Activated T-cell treated with anti-CD3 and anti-CD28 coated beads, Interleukin-2, amount 50 U/mL, for 4 hours (primary cell): ENCODE measurements around the gene SMYD3. TPM values are rescaled to one million over a fixed set of nuclear protein-coding genes. Genes with fewer than 3 reads are reported as not detected.

Source experiments
- ATAC-seq, 2 donors: fragments of 200-7000 bp; cut with Tn5 transposase; one replicate each; pipeline ENCODE4 v1.10.0; 2021
- DNase-seq: peaks from one replicate; pipeline ENCODE4 v3.0.0-alpha.2; 2020
- H3K27me3 Mint-ChIP-seq: one replicate; pipeline ENCODE4 v1.8.0; 2021; ENCODE audit warnings: low read depth, mixed read lengths
- H3K36me3 Mint-ChIP-seq: one replicate; pipeline ENCODE4 v1.8.0; 2022; ENCODE audit warnings: mixed read lengths; ENCODE audit not compliant: insufficient read depth
- H3K4me1 Mint-ChIP-seq: one replicate; pipeline ENCODE4 v1.8.0; 2021; ENCODE audit warnings: low read depth, mixed read lengths
- H3K4me3 Mint-ChIP-seq: one replicate; pipeline ENCODE4 v1.8.0; 2021; ENCODE audit warnings: mild to moderate bottlenecking, moderate library complexity, mixed read lengths
- H3K9me3 Mint-ChIP-seq: one replicate; pipeline ENCODE4 v1.8.0; 2021; ENCODE audit warnings: mixed read lengths
- total RNA-seq, 3 donors: library from RNA; stranded (reverse); gene quantifications; one replicate each; pipeline ENCODE4 v1.2.1, GENCODE V29; 2021

SMYD3 gene
- total RNA-seq, 3 donors from 2014 or later: 10.7 to 13.0 (median 11.9) TPM

- no peak overlapping the region for H3K4me3 Mint-ChIP-seq
- no peak for ATAC-seq
Measured at GRCh38 chr1:246300626-246301549, 206.2 kb downstream of the SMYD3 start.

GRCh38 chr1:246297279-246298265 is 209.5 kb downstream of the SMYD3 start:
- H3K36me3 Mint-ChIP-seq: peaks cover 15% of the 10 kb centered on the region
- ATAC-seq: no peak

More at GRCh38 chr1:246300626-246301549, 206.2 kb downstream of the SMYD3 start:
- Mint-ChIP-seq H3K4me1 (no peaks in the 10 kb centered on the region), H3K9me3 (no peaks in the 10 kb centered on the region), H3K36me3 (peaks cover 16% of the 10 kb centered on the region), H3K27me3 (no peaks in the 10 kb centered on the region)
- DNase-seq: no peak

GRCh38 chr1:246295968-246296367 is 211.1 kb downstream of the SMYD3 start:
- Mint-ChIP-seq H3K27me3 (no peaks in the 10 kb centered on the region), H3K9me3 (no peaks in the 10 kb centered on the region), H3K4me3 (no peak overlapping the region), H3K4me1 (no peaks in the 10 kb centered on the region), H3K36me3 (peaks cover 15% of the 10 kb centered on the region)
- no peak for ATAC-seq
- DNase-seq: no peak

More at GRCh38 chr1:246297279-246298265, 209.5 kb downstream of the SMYD3 start:
- no peak for DNase-seq
- no peaks in the 10 kb centered on the region for H3K4me1 Mint-ChIP-seq
- H3K9me3 Mint-ChIP-seq: no peaks in the 10 kb centered on the region
- H3K27me3 Mint-ChIP-seq: no peaks in the 10 kb centered on the region
- H3K4me3 Mint-ChIP-seq: no peak overlapping the region

GRCh38 chr1:246295340-246295739 is 211.7 kb downstream of the SMYD3 start:
- DNase-seq (no peak), ATAC-seq (no peak)
- Mint-ChIP-seq H3K27me3 (no peaks in the 10 kb centered on the region), H3K4me1 (no peaks in the 10 kb centered on the region), H3K9me3 (no peaks in the 10 kb centered on the region), H3K36me3 (peaks cover 12% of the 10 kb centered on the region), H3K4me3 (no peak overlapping the region)

GRCh38 chr1:246294263-246294662 is 212.8 kb downstream of the SMYD3 start:
- peaks cover 6% of the 10 kb centered on the region for H3K36me3 Mint-ChIP-seq
- no peaks in the 10 kb centered on the region for H3K4me1 Mint-ChIP-seq
- DNase-seq (no peak), ATAC-seq (no peak)
- no peak overlapping the region for H3K4me3 Mint-ChIP-seq
- no peaks in the 10 kb centered on the region for H3K27me3 Mint-ChIP-seq
- H3K9me3 Mint-ChIP-seq: no peaks in the 10 kb centered on the region

GRCh38 chr1:246293366-246294121 is 213.5 kb downstream of the SMYD3 start:
- Mint-ChIP-seq H3K9me3 (no peaks in the 10 kb centered on the region), H3K27me3 (no peaks in the 10 kb centered on the region), H3K4me3 (no peak overlapping the region), H3K4me1 (no peaks in the 10 kb centered on the region), H3K36me3 (peaks cover 6% of the 10 kb centered on the region)
- no peak for DNase-seq
- ATAC-seq: no peak

- no peak overlapping the region for H3K4me3 Mint-ChIP-seq
- no peaks in the 10 kb centered on the region for H3K27me3 Mint-ChIP-seq
- no peaks in the 10 kb centered on the region for H3K9me3 Mint-ChIP-seq
- no peak for DNase-seq
- no peaks in the 10 kb centered on the region for H3K4me1 Mint-ChIP-seq
- ATAC-seq: no peak
- H3K36me3 Mint-ChIP-seq: peaks cover 6% of the 10 kb centered on the region
Measured at GRCh38 chr1:246292571-246292970, 214.5 kb downstream of the SMYD3 start.

- DNase-seq (no peak), ATAC-seq (no peak)
- peaks cover 5% of the 10 kb centered on the region for H3K36me3 Mint-ChIP-seq
- no peaks in the 10 kb centered on the region for H3K9me3 Mint-ChIP-seq
- H3K4me1 Mint-ChIP-seq: no peaks in the 10 kb centered on the region
- H3K27me3 Mint-ChIP-seq: no peaks in the 10 kb centered on the region
- no peak overlapping the region for H3K4me3 Mint-ChIP-seq
Measured at GRCh38 chr1:246291127-246291526, 216.0 kb downstream of the SMYD3 start.

- H3K4me1 Mint-ChIP-seq: peaks cover 3% of the 10 kb centered on the region
- H3K4me3 Mint-ChIP-seq: no peak overlapping the region
- peaks cover 13% of the 10 kb centered on the region for H3K36me3 Mint-ChIP-seq
- H3K9me3 Mint-ChIP-seq: no peaks in the 10 kb centered on the region
- ATAC-seq (no peak), DNase-seq (no peak)
- H3K27me3 Mint-ChIP-seq: no peaks in the 10 kb centered on the region
Measured at GRCh38 chr1:246283771-246284410, 223.2 kb downstream of the SMYD3 start.

- peaks cover 3% of the 10 kb centered on the region for H3K4me1 Mint-ChIP-seq
- H3K27me3 Mint-ChIP-seq: no peaks in the 10 kb centered on the region
- no peak for DNase-seq
- H3K4me3 Mint-ChIP-seq: no peak overlapping the region
- H3K36me3 Mint-ChIP-seq: peaks cover 16% of the 10 kb centered on the region
- no peaks in the 10 kb centered on the region for H3K9me3 Mint-ChIP-seq
- ATAC-seq: no peak
Measured at GRCh38 chr1:246281639-246282038, 225.4 kb downstream of the SMYD3 start.

GRCh38 chr1:246281195-246281594 is 225.9 kb downstream of the SMYD3 start:
- H3K9me3 Mint-ChIP-seq: no peaks in the 10 kb centered on the region
- DNase-seq (no peak), ATAC-seq (no peak)
- peaks cover 3% of the 10 kb centered on the region for H3K4me1 Mint-ChIP-seq
- H3K27me3 Mint-ChIP-seq: no peaks in the 10 kb centered on the region
- H3K36me3 Mint-ChIP-seq: peaks cover 16% of the 10 kb centered on the region
- no peak overlapping the region for H3K4me3 Mint-ChIP-seq

GRCh38 chr1:246280551-246280950 is 226.5 kb downstream of the SMYD3 start:
- Mint-ChIP-seq H3K36me3 (peaks cover 16% of the 10 kb centered on the region), H3K4me1 (peaks cover 3% of the 10 kb centered on the region), H3K4me3 (no peak overlapping the region), H3K27me3 (no peaks in the 10 kb centered on the region), H3K9me3 (no peaks in the 10 kb centered on the region)
- no peak for DNase-seq
- no peak for ATAC-seq

GRCh38 chr1:246279402-246279801 is 227.7 kb downstream of the SMYD3 start:
- Mint-ChIP-seq H3K9me3 (no peaks in the 10 kb centered on the region), H3K4me1 (peaks cover 3% of the 10 kb centered on the region), H3K36me3 (peaks cover 16% of the 10 kb centered on the region), H3K27me3 (no peaks in the 10 kb centered on the region), H3K4me3 (no peak overlapping the region)
- no peak for DNase-seq
- ATAC-seq: no peak
